Spleen (tissue), 7 donors: Measurements from ENCODE around the gene AKAP9.

Source experiments
- CTCF ChIP-seq, 11 experiments: fragments of 200-600 bp in 7 of 11; fragments of 450-650 bp in 4 of 11; sonication (generic) in 4 of 11; IDR thresholded peaks in 8 of 11; conservative IDR thresholded peaks in 3 of 11; 1 replicate in 7 of 11; 2 replicates in 4 of 11; pipeline versions ENCODE4 v1.4.0 to v1.8.0; 2016 to 2021; ENCODE audit warnings: antibody characterized with exemption in 11 of 11, inconsistent platforms in 4 of 11, mild to moderate bottlenecking in 1 of 11
- POLR2A ChIP-seq, 3 donors: fragments of 450-650 bp; IDR thresholded peaks; one replicate each; pipeline ENCODE4 v1.5.1; 2017; ENCODE audit warnings: antibody characterized with exemption in 3 of 3, mild to moderate bottlenecking in 1 of 3
- donor health status: DM: no; HTN: no; CAD: no; lungs with moderate emphysema.
- donor health status: DM: no; HTN: no; CAD: no.
- donor health status: DM: no; HTN: no; CAD: no.

- TF ChIP-seq CTCF (IDR thresholded peaks at IDR 0.05 in 8 of 11, conservative IDR thresholded peaks at IDR 0.05 in 3 of 11) = no peak
- TF ChIP-seq POLR2A (IDR thresholded peaks at IDR 0.05) = no peak
Measured at GRCh38 chr7:91961816-91962215, 21.2 kb downstream of the AKAP9 start.
